ENCODE results near the gene DVL2.

DVL2 gene

DNA sequence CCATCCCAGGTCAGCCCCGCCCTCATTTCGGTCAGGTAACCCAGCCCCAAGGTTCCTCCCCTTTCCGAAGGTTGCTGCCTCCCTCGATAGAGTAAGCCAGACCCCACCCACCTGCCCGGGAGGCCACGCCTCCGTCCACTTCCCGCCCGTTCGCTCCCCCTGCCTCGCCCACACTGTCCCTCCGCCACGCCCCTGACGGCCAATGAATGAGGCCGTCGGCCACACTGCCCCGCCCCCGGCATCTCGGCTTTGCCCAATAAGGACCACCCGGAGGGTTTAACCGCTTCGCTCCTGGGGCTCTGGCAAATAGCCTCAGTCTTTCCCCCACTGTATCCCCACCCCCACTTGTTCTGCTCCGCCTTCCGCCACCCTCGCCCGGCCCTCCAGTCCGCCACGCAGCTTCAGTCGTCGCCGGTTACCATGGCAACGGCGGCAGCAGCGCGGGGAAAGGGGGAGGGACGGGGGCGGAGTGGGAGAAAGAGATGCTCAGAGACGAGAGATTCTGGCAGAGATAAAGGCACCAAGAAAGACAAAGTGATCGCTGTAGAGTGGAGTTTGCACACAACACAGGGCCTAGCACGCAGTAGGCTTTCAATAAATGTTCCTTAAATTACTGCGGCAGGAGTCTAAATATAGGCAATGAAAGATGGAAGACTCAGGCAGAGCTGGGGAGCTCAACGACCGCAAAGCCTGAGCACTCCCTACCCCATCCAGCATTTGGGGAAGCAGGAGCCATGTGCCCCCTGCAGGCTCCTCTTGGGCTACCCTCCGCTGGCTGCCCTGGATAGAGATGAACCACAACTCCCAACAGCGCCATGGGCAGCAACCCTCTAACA, 19.8 kb downstream of the DVL2 start:
- Histone ChIP-seq H3K4ac (ENCODE audit: low read depth in 1 of 2, low read length in 2 of 2) (no peak overlapping the region), H3K27me3 (ENCODE audit: control insufficient read depth in 1 of 2, insufficient read depth in 1 of 2, low read length in 2 of 2) (no peaks in the 10 kb centered on the region)

DNA sequence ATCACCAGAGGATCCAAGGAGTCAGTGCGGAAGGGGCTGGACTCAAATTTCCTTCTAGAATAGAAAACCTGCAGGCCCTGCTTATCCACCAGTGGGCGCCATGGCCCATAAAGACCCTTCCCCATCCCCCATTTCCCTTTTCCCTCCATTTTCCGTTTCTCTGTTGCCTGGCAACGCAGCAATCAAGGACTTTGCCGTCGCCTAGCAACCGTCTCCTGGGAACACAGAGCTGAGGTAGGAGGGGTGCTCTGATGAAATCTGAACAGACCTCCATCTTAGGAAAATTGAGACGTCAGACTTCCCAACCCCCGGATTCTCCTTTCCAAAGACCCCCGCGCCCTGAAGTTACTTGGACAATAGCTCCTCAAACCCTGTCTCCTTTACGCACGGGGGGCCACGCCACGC, 20.4 kb downstream of the DVL2 start:
- Histone ChIP-seq H2BK120ac (ENCODE audit: low read depth, low read length) (no peak overlapping the region), H4K91ac (ENCODE audit: low read length) (no peak overlapping the region), H2BK15ac (ENCODE audit: low read depth, poor library complexity, severe bottlenecking) (no peak overlapping the region), H3K27me3 (ENCODE audit: control insufficient read depth in 1 of 2, insufficient read depth in 1 of 2, low read length in 2 of 2) (no peaks in the 10 kb centered on the region), H4K8ac (ENCODE audit: low read length) (no peak overlapping the region), H2AK5ac (ENCODE audit: low read length, severe bottlenecking) (no peak overlapping the region), H3K9me3 (ENCODE audit: control insufficient read depth, low read length) (no peaks in the 10 kb centered on the region), H3K23ac (ENCODE audit: low read length in 2 of 2) (no peak overlapping the region), H2BK5ac (ENCODE audit: low read depth, low read length, poor library complexity, severe bottlenecking) (no peak overlapping the region), H3K18ac (ENCODE audit: low read depth in 1 of 2, low read length in 2 of 2) (peak overlapping the region in 1 of 2 experiments; percentile 42), H3K27ac (ENCODE audit: low read length, poor library complexity, severe bottlenecking) (no peak overlapping the region), H2BK12ac (ENCODE audit: low read length in 2 of 2) (no peak overlapping the region), H3K79me1 (replicated peaks; ENCODE audit: low read length, poor library complexity, severe bottlenecking) (peaks cover 22% of the 10 kb centered on the region), H3K36me3 (ENCODE audit: control insufficient read depth in 1 of 2, insufficient read depth in 2 of 2, low read depth in 1 of 2, low read length in 2 of 2) (peaks cover 3 to 7% of the 10 kb centered on the region in 2 experiments), H3K4me1 (ENCODE audit: control insufficient read depth, insufficient read depth, low read depth, low read length) (peaks cover 35% of the 10 kb centered on the region), H3K4me2 (ENCODE audit: low read length, poor library complexity, severe bottlenecking) (peak overlapping the region; percentile 84), H3K14ac (ENCODE audit: low read length in 2 of 2) (no peak overlapping the region), H2AFZ (ENCODE audit: low read depth, low read length) (no peak overlapping the region), H3K4ac (ENCODE audit: low read depth in 1 of 2, low read length in 2 of 2) (no peak overlapping the region), H3K4me3 (ENCODE audit: insufficient read depth in 1 of 2, low read depth in 1 of 2, low read length in 2 of 2) (peak overlapping the region; percentile 41 to 82), H3K9ac (ENCODE audit: low read length) (peak overlapping the region; percentile 89)
- DNase-seq, result peak; percentile 95
- WGBS, result 7% methylated on average over 13 of the region's 15 CpGs

More for the DNA sequence above, 19.8 kb downstream of the DVL2 start:
- H3K18ac ChIP-seq (ENCODE audit: low read depth in 1 of 2, low read length in 2 of 2), result peak overlapping the region; percentile 26 to 42
- no peak overlapping the region for H2BK15ac ChIP-seq (ENCODE audit: low read depth, poor library complexity, severe bottlenecking)
- no peak overlapping the region for H4K91ac ChIP-seq (ENCODE audit: low read length)
- no peak overlapping the region for H3K23ac ChIP-seq (ENCODE audit: low read length in 2 of 2)
- peak; percentile 98 for DNase-seq
- H2AFZ ChIP-seq (ENCODE audit: low read depth, low read length), result no peak overlapping the region
- H2BK5ac ChIP-seq (ENCODE audit: low read depth, low read length, poor library complexity, severe bottlenecking), result no peak overlapping the region
- under 1% methylated on average over 45 of the region's 45 CpGs for WGBS
- H3K9ac ChIP-seq (ENCODE audit: low read length), result peak overlapping the region; percentile 89
- peak overlapping the region; percentile 84 for H3K4me2 ChIP-seq (ENCODE audit: low read length, poor library complexity, severe bottlenecking)
- H3K4me1 ChIP-seq (ENCODE audit: control insufficient read depth, insufficient read depth, low read depth, low read length), result peaks cover 40% of the 10 kb centered on the region
- H3K79me1 ChIP-seq (replicated peaks; ENCODE audit: low read length, poor library complexity, severe bottlenecking), result peaks cover 23% of the 10 kb centered on the region
- no peaks in the 10 kb centered on the region for H3K9me3 ChIP-seq (ENCODE audit: control insufficient read depth, low read length)
- H3K27ac ChIP-seq (ENCODE audit: low read length, poor library complexity, severe bottlenecking), result peak overlapping the region; percentile 45
- H2AK5ac ChIP-seq (ENCODE audit: low read length, severe bottlenecking), result no peak overlapping the region
- H3K36me3 ChIP-seq (ENCODE audit: control insufficient read depth in 1 of 2, insufficient read depth in 2 of 2, low read depth in 1 of 2, low read length in 2 of 2), result peaks cover 1 to 3% of the 10 kb centered on the region in 2 experiments
- H4K8ac ChIP-seq (ENCODE audit: low read length), result no peak overlapping the region
- no peak overlapping the region for H3K14ac ChIP-seq (ENCODE audit: low read length in 2 of 2)
- H2BK12ac ChIP-seq (ENCODE audit: low read length in 2 of 2), result no peak overlapping the region
- peak overlapping the region; percentile 51 to 82 for H3K4me3 ChIP-seq (ENCODE audit: insufficient read depth in 1 of 2, low read depth in 1 of 2, low read length in 2 of 2)
- no peak overlapping the region for H2BK120ac ChIP-seq (ENCODE audit: low read depth, low read length)

DNA sequence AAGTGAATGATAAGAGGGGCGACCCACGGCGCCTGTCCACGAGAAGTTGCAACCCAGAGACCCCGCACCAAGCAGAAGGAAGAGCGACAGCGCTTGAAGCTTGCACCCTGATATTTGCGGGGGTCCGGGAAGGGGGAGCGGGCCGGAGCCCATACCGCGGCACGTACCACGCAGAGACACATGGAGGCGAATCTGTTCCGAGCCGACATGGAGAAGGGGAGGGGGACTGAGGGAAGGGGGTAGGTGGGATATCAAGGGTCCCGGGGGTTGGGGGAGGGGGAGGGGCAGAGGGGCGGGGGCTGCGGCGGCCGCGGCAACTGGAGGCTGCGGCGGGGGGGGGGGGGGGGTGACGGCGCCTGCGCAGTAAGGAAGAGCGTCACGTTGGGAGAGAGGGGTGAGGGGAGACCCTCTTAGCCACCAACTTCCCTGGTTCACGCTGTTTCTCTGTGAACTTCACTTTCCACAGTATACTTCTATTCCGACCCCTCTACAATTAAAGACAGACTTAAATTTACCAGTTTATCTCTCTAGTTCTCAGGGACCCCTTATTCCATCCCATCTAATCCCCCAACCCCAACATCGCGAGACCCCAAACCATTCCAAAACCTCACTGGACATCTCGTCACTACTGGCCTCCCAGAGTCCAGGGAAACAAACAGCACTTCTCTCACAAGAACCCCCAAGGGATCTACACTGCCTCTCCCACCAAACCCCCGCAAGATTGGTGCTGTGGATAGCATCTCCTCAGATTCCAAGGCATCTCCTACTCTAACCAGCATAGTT, 22.6 kb downstream of the DVL2 start:
- no peak overlapping the region for H3K4me3 ChIP-seq (ENCODE audit: insufficient read depth in 1 of 2, low read depth in 1 of 2, low read length in 2 of 2)
- no peak overlapping the region for H3K4ac ChIP-seq (ENCODE audit: low read depth in 1 of 2, low read length in 2 of 2)
- no peak overlapping the region for H3K4me2 ChIP-seq (ENCODE audit: low read length, poor library complexity, severe bottlenecking)
- no peaks in the 10 kb centered on the region for H3K27me3 ChIP-seq (ENCODE audit: control insufficient read depth in 1 of 2, insufficient read depth in 1 of 2, low read length in 2 of 2)
- H4K91ac ChIP-seq (ENCODE audit: low read length), result no peak overlapping the region
- no peak overlapping the region for H3K14ac ChIP-seq (ENCODE audit: low read length in 2 of 2)
- H4K8ac ChIP-seq (ENCODE audit: low read length), result no peak overlapping the region
- H3K36me3 ChIP-seq (ENCODE audit: control insufficient read depth in 1 of 2, insufficient read depth in 2 of 2, low read depth in 1 of 2, low read length in 2 of 2), result peaks cover 3 to 27% of the 10 kb centered on the region in 2 experiments
- no peak overlapping the region for H3K23ac ChIP-seq (ENCODE audit: low read length in 2 of 2)
- H3K18ac ChIP-seq (ENCODE audit: low read depth in 1 of 2, low read length in 2 of 2), result no peak overlapping the region
- no peak overlapping the region for H2BK120ac ChIP-seq (ENCODE audit: low read depth, low read length)
- H2BK12ac ChIP-seq (ENCODE audit: low read length in 2 of 2), result peak overlapping the region in 1 of 2 experiments; percentile 35
- no peak overlapping the region for H2BK15ac ChIP-seq (ENCODE audit: low read depth, poor library complexity, severe bottlenecking)
- no peak overlapping the region for H3K27ac ChIP-seq (ENCODE audit: low read length, poor library complexity, severe bottlenecking)
- no peak overlapping the region for H2BK5ac ChIP-seq (ENCODE audit: low read depth, low read length, poor library complexity, severe bottlenecking)
- WGBS, result 36% methylated on average over 24 of the region's 37 CpGs
- no peak overlapping the region for H2AK5ac ChIP-seq (ENCODE audit: low read length, severe bottlenecking)
- no peaks in the 10 kb centered on the region for H3K9me3 ChIP-seq (ENCODE audit: control insufficient read depth, low read length)
- H3K4me1 ChIP-seq (ENCODE audit: control insufficient read depth, insufficient read depth, low read depth, low read length), result peaks cover 30% of the 10 kb centered on the region
- no peak for DNase-seq
- H2AFZ ChIP-seq (ENCODE audit: low read depth, low read length), result no peak overlapping the region
- peak overlapping the region; percentile 73 for H3K9ac ChIP-seq (ENCODE audit: low read length)
- peaks cover 32% of the 10 kb centered on the region for H3K79me1 ChIP-seq (replicated peaks; ENCODE audit: low read length, poor library complexity, severe bottlenecking)

Measured in mesenchymal stem cell (in vitro differentiated cells and primary cell).